WTC11 (cell line): ENCODE measurements around the gene SMYD4. TPM values are rescaled to one million over a fixed set of nuclear protein-coding genes. Genes with fewer than 3 reads are reported as not detected.

Experiments used
- ATAC-seq: fragments of 200-7000 bp; cut with Tn5 transposase; 2 replicates; pipeline ENCODE4 v1.10.0; 2021; ENCODE audit warnings: mild to moderate bottlenecking, moderate library complexity
- CTCF ChIA-PET: fragments of 300-600 bp; sonication (Branson Sonifier 250); formaldehyde crosslinking; loops from one replicate; lab custom pipeline; 2021; ENCODE audit warnings: antibody characterized with exemption; lab: Charles Lee
- POLR2A ChIA-PET: fragments of 350-600 bp; sonication (Branson Sonifier 250); formaldehyde crosslinking; loops from one replicate; lab custom pipeline; 2021; ENCODE audit warnings: antibody characterized with exemption; lab: Charles Lee
- DNase-seq: peaks from one replicate; pipeline ENCODE4 v3.0.0; 2021; ENCODE audit warnings: low spot score
- H3K27ac Mint-ChIP-seq: 2 replicates; pipeline ENCODE4 v1.8.0; 2021; ENCODE audit warnings: mixed read lengths
- H3K27me3 Mint-ChIP-seq: 2 replicates; pipeline ENCODE4 v1.8.0; 2021; ENCODE audit warnings: low read depth, mild to moderate bottlenecking, moderate library complexity, mixed read lengths
- H3K36me3 Mint-ChIP-seq: 2 replicates; pipeline ENCODE4 v1.8.0; 2021; ENCODE audit warnings: mixed read lengths
- H3K4me1 Mint-ChIP-seq: 2 replicates; pipeline ENCODE4 v1.8.0; 2022; ENCODE audit warnings: mixed read lengths
- H3K4me3 Mint-ChIP-seq: 2 replicates; pipeline ENCODE4 v1.8.0; 2021; ENCODE audit warnings: mild to moderate bottlenecking, moderate library complexity, mixed read lengths
- H3K9me3 Mint-ChIP-seq: 2 replicates; pipeline ENCODE4 v1.8.0; 2021; ENCODE audit warnings: mixed read lengths
- ARID4B ChIP-seq: sonication (generic); formaldehyde crosslinking; IDR thresholded peaks from 2 replicates; pipeline ENCODE4 v1.8.0; 2023; ENCODE audit warnings: missing genetic modification reagents, mild to moderate bottlenecking, borderline replicate concordance
- CREM ChIP-seq: sonication (generic); formaldehyde crosslinking; IDR thresholded peaks from 2 replicates; pipeline ENCODE4 v1.8.1; 2022; ENCODE audit warnings: mild to moderate bottlenecking, missing genetic modification reagents, moderate library complexity
- CTCF ChIP-seq: fragments of 200-600 bp; IDR thresholded peaks from 2 replicates; pipeline ENCODE4 v1.8.0; 2022; ENCODE audit warnings: antibody characterized with exemption
- FOXK1 ChIP-seq: sonication (generic); formaldehyde crosslinking; IDR thresholded peaks from 2 replicates; pipeline ENCODE4 v1.8.0; 2022; ENCODE audit warnings: mild to moderate bottlenecking, moderate library complexity, missing genetic modification reagents
- GABPB1 ChIP-seq: sonication (generic); formaldehyde crosslinking; IDR thresholded peaks from 2 replicates; pipeline ENCODE4 v1.8.1; 2023; ENCODE audit warnings: mild to moderate bottlenecking, missing genetic modification reagents
- IRF1 ChIP-seq: sonication (generic); formaldehyde crosslinking; IDR thresholded peaks from 2 replicates; pipeline ENCODE4 v1.8.0; 2023; ENCODE audit warnings: missing genetic modification reagents
- IRF2 ChIP-seq: sonication (generic); formaldehyde crosslinking; IDR thresholded peaks from 2 replicates; pipeline ENCODE4 v1.8.0; 2022; ENCODE audit warnings: low read depth, missing genetic modification reagents, borderline replicate concordance
- JAZF1 ChIP-seq: fragments of 250-450 bp; sonication (Bioruptor Pico); IDR thresholded peaks from 2 replicates; pipeline ENCODE4 v1.9.0; 2021; ENCODE audit warnings: moderate library complexity, mild to moderate bottlenecking, inconsistent platforms
- JUN ChIP-seq: sonication (generic); formaldehyde crosslinking; IDR thresholded peaks from 2 replicates; pipeline ENCODE4 v1.8.0; 2023; ENCODE audit warnings: mild to moderate bottlenecking, missing genetic modification reagents
- NFATC4 ChIP-seq: fragments of 250-450 bp; sonication (Bioruptor Pico); IDR thresholded peaks from 2 replicates; pipeline ENCODE4 v1.9.0; 2021; ENCODE audit warnings: mild to moderate bottlenecking
- NFE2L1 ChIP-seq: sonication (generic); formaldehyde crosslinking; IDR thresholded peaks from 2 replicates; pipeline ENCODE4 v1.8.1; 2023; ENCODE audit warnings: missing genetic modification reagents
- NR1H2 ChIP-seq: sonication (generic); formaldehyde crosslinking; IDR thresholded peaks from 2 replicates; pipeline ENCODE4 v1.9.0; 2021; ENCODE audit warnings: mild to moderate bottlenecking, moderate library complexity, missing genetic modification reagents
- NR3C1 ChIP-seq: sonication (generic); formaldehyde crosslinking; conservative IDR thresholded peaks from 2 replicates; pipeline ENCODE4 v1.8.1; 2023; ENCODE audit warnings: low read depth, mild to moderate bottlenecking, missing genetic modification reagents
- SMAD3 ChIP-seq: sonication (generic); formaldehyde crosslinking; IDR thresholded peaks from 2 replicates; pipeline ENCODE4 v1.8.0; 2022; ENCODE audit warnings: missing genetic modification reagents, mild to moderate bottlenecking, borderline replicate concordance
- SMAD4 ChIP-seq: sonication (generic); formaldehyde crosslinking; IDR thresholded peaks from 2 replicates; pipeline ENCODE4 v1.8.0; 2022; ENCODE audit warnings: mild to moderate bottlenecking, missing genetic modification reagents
- STAT6 ChIP-seq: sonication (generic); formaldehyde crosslinking; conservative IDR thresholded peaks from 2 replicates; pipeline ENCODE4 v1.8.1; 2023; ENCODE audit warnings: mild to moderate bottlenecking, low read depth, missing genetic modification reagents, moderate library complexity
- TEAD4 ChIP-seq: sonication (generic); formaldehyde crosslinking; IDR thresholded peaks from 2 replicates; pipeline ENCODE4 v1.8.0; 2022; ENCODE audit warnings: mild to moderate bottlenecking, missing genetic modification reagents
- ZBTB43 ChIP-seq: sonication (generic); formaldehyde crosslinking; IDR thresholded peaks from 2 replicates; pipeline ENCODE4 v1.8.1; 2023; ENCODE audit warnings: mild to moderate bottlenecking, missing genetic modification reagents
- ZNF232 ChIP-seq: sonication (generic); formaldehyde crosslinking; IDR thresholded peaks from 2 replicates; pipeline ENCODE4 v1.8.0; 2022; ENCODE audit warnings: mild to moderate bottlenecking, missing genetic modification reagents
- ZNF671 ChIP-seq: fragments of 250-450 bp; sonication (Bioruptor Pico); IDR thresholded peaks from 2 replicates; pipeline ENCODE4 v1.8.0; 2021; ENCODE audit warnings: mild to moderate bottlenecking
- total RNA-seq: library from RNA; stranded (reverse); gene quantifications from 3 replicates; pipeline ENCODE4 v1.2.3, GENCODE V29; 2021

SMYD4 gene
- total RNA-seq, 1 experiment from 2014 or later = 24.1 TPM

GRCh38 chr17:1759529-1759928 is 70.2 kb downstream of the SMYD4 start:
- H3K9me3 Mint-ChIP-seq = no peaks in the 10 kb centered on the region
- no peak for ATAC-seq
- H3K27ac Mint-ChIP-seq = no peak overlapping the region
- H3K4me3 Mint-ChIP-seq = no peak overlapping the region
- POLR2A ChIA-PET = no interaction called here
- no peaks in the 10 kb centered on the region for H3K36me3 Mint-ChIP-seq
- peaks cover 21% of the 10 kb centered on the region for H3K4me1 Mint-ChIP-seq
- no peaks in the 10 kb centered on the region for H3K27me3 Mint-ChIP-seq
- TF ChIP-seq TEAD4 (CRISPR knock-in tag) = no peak
- TF ChIP-seq JUN = no peak
- TF ChIP-seq NFE2L1 = no peak
- no peak for TF ChIP-seq JAZF1 (CRISPR knock-in tag)
- no peak for TF ChIP-seq SMAD4 (CRISPR knock-in tag)
- TF ChIP-seq STAT6 (CRISPR knock-in tag) = no peak
- no peak for TF ChIP-seq FOXK1 (CRISPR knock-in tag)
- no peak for TF ChIP-seq CTCF
- no peak for TF ChIP-seq NFATC4
- no peak for TF ChIP-seq IRF1 (CRISPR knock-in tag)
- no peak for TF ChIP-seq ARID4B (CRISPR knock-in tag)
- TF ChIP-seq NR1H2 (CRISPR knock-in tag) = no peak
- no peak for TF ChIP-seq GABPB1 (CRISPR knock-in tag)
- TF ChIP-seq ZBTB43 (CRISPR knock-in tag) = no peak
- TF ChIP-seq CREM (CRISPR knock-in tag) = no peak
- TF ChIP-seq ZNF232 (CRISPR knock-in tag) = no peak
- no peak for TF ChIP-seq ZNF671 (CRISPR knock-in tag)
- no peak for TF ChIP-seq NR3C1
- no peak for TF ChIP-seq IRF2 (CRISPR knock-in tag)
- no peak for TF ChIP-seq SMAD3
- CTCF ChIA-PET = no interaction called here
- no peak for DNase-seq
